Spleen (tissue), 11 donors: ENCODE measurements around the gene CD300LG. TPM values are rescaled to one million over a fixed set of nuclear protein-coding genes. Genes with fewer than 3 reads are reported as not detected.

Experiments used
- DNase-seq: peaks from one replicate; pipeline ENCODE4 v3.0.0-alpha.2; 2020
- H3K27ac ChIP-seq, 8 donors: fragments of 200-600 bp; sonication (generic) in 7 of 8; 1 replicate in 4 of 8; 2 replicates in 4 of 8; pipeline versions ENCODE4 v1.5.0 to v1.8.0; 2016 to 2021; ENCODE audit warnings: inconsistent platforms in 4 of 8, mild to moderate bottlenecking in 4 of 8, moderate library complexity in 1 of 8
- H3K27me3 ChIP-seq, 7 donors: fragments of 200-600 bp; sonication (generic) in 6 of 7; replicated peaks in 1 of 7; 1 replicate in 4 of 7; 2 replicates in 3 of 7; pipeline versions ENCODE4 v1.5.0 to v1.8.0; 2016 to 2021; ENCODE audit warnings: inconsistent platforms in 3 of 7, mild to moderate bottlenecking in 1 of 7
- H3K36me3 ChIP-seq, 6 donors: fragments of 200-600 bp; sonication (generic) in 5 of 6; 1 replicate in 4 of 6; 2 replicates in 2 of 6; pipeline versions ENCODE4 v1.5.0 to v1.8.0; 2016 to 2021; ENCODE audit warnings: inconsistent platforms in 2 of 6
- H3K4me1 ChIP-seq, 6 donors: fragments of 200-600 bp; sonication (generic) in 5 of 6; 1 replicate in 3 of 6; 2 replicates in 3 of 6; pipeline versions ENCODE4 v1.5.0 to v1.8.0; 2016 to 2021; ENCODE audit warnings: inconsistent platforms in 3 of 6
- H3K4me3 ChIP-seq, 8 donors: fragments of 200-600 bp; sonication (generic) in 7 of 8; 1 replicate in 4 of 8; 2 replicates in 4 of 8; pipeline versions ENCODE4 v1.5.0 to v1.8.0; 2016 to 2021; ENCODE audit warnings: inconsistent platforms in 4 of 8, mild to moderate bottlenecking in 4 of 8, moderate library complexity in 2 of 8
- H3K9me3 ChIP-seq, 8 donors: fragments of 200-600 bp; sonication (generic) in 7 of 8; 1 replicate in 4 of 8; 2 replicates in 4 of 8; pipeline versions ENCODE4 v1.5.0 to v1.8.0; 2016 to 2021; ENCODE audit warnings: inconsistent platforms in 4 of 8
- POLR2A ChIP-seq, 3 donors: fragments of 450-650 bp; IDR thresholded peaks; one replicate each; pipeline ENCODE4 v1.5.1; 2017; ENCODE audit warnings: antibody characterized with exemption in 3 of 3, mild to moderate bottlenecking in 1 of 3
- POLR2AphosphoS5 ChIP-seq, 3 donors: sonication (generic); formaldehyde crosslinking; IDR thresholded peaks; one replicate each; pipeline ENCODE4 v1.5.1; 2017; ENCODE audit warnings: antibody characterized with exemption in 3 of 3
- WGBS, 5 donors: extraction: QIAGEN DNeasy Blood & Tissue Kit in 3 of 5; methylation state at CpG; one replicate each; pipeline versions ENCODE4 v1.1.5 to v1.1.7; 2013 to 2018; 5-methylcytosine and 5-hydroxymethylcytosine counted together
- intact Hi-C: fragments of 100-400 bp; cut with DNase I; formaldehyde crosslinking; loops from one replicate; pipeline ENCODE4 v1.15.0; 2023; ENCODE audit warnings: low total_unique reads
- polyA plus RNA-seq, 3 donors: library from polyadenylated mRNA; stranded (reverse); fragments of 200-250 nt; gene quantifications; one replicate each; pipeline ENCODE4 v1.2.1, GENCODE V29; 2013
- total RNA-seq, 7 donors: library from RNA; depleted of rRNA in 3 of 7; stranded (reverse); fragments of >200 nt in 3 of 7; fragmentation: NEBNext Ultra II Directional in 4 of 7; extraction: Animal tissue kit (Norgen Biotek cat#: 25700) in 4 of 7; gene quantifications; one replicate each; pipeline versions ENCODE4 v1.1.0 to v1.2.1, GENCODE V29; 2016 to 2021
- TF ChIP-seq, protein P1 (sequence below), 11 experiments: fragments of 200-600 bp in 7 of 11; fragments of 450-650 bp in 4 of 11; sonication (generic) in 4 of 11; IDR thresholded peaks in 8 of 11; conservative IDR thresholded peaks in 3 of 11; 1 replicate in 7 of 11; 2 replicates in 4 of 11; pipeline versions ENCODE4 v1.4.0 to v1.8.0; 2016 to 2021; ENCODE audit warnings: antibody characterized with exemption in 11 of 11, inconsistent platforms in 4 of 11, mild to moderate bottlenecking in 1 of 11
- donor health status: healthy with polysubstance abuse.
- donor health status: DM: no; HTN: no; CAD: no; lungs with moderate emphysema.
- donor health status: DM: no; HTN: no; CAD: no.
- donor health status: Bipolar disorder and iron deficiency.
- donor health status: healthy.
- donor health status: DM: no; HTN: no; CAD: no.
- donor health status: DM: yes; HTN: yes; CAD: no.

Gene CD300LG
- total and polyA plus RNA-seq, 10 donors, result 0.33 to 5.3 (median 2.2) TPM

DNA sequence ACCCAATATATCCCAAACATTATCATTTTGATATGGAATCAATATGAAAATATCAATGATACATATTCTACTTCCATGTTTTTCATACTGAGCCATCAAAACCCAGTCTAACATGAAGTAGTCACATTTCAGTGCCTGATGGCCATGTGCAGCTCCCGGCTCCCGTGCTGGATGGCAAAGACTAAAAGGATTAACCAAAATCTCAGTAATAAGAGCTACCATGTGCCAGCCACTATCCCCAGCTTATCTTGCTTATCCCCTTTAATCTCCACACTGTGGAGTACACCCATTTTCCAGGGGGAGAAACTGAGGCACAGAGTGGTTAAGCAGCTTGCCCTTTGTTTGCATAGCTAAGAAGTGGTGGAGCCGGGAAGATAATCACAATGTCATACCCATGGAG, 9.2 kb downstream of the CD300LG start:
- peaks cover 0 to 3% (median 0%) of the 10 kb centered on the region in 8 donors for H3K9me3 ChIP-seq
- no peak overlapping the region for H3K4me3 ChIP-seq
- no peak overlapping the region for H3K27ac ChIP-seq
- no peaks in the 10 kb centered on the region for H3K36me3 ChIP-seq
- no peak for DNase-seq
- peaks cover 0 to 49% (median 0%) of the 10 kb centered on the region in 7 donors for H3K27me3 ChIP-seq
- TF ChIP-seq POLR2AphosphoS5 (IDR thresholded peaks at IDR 0.05), result no peak
- TF ChIP-seq, protein P1, sequence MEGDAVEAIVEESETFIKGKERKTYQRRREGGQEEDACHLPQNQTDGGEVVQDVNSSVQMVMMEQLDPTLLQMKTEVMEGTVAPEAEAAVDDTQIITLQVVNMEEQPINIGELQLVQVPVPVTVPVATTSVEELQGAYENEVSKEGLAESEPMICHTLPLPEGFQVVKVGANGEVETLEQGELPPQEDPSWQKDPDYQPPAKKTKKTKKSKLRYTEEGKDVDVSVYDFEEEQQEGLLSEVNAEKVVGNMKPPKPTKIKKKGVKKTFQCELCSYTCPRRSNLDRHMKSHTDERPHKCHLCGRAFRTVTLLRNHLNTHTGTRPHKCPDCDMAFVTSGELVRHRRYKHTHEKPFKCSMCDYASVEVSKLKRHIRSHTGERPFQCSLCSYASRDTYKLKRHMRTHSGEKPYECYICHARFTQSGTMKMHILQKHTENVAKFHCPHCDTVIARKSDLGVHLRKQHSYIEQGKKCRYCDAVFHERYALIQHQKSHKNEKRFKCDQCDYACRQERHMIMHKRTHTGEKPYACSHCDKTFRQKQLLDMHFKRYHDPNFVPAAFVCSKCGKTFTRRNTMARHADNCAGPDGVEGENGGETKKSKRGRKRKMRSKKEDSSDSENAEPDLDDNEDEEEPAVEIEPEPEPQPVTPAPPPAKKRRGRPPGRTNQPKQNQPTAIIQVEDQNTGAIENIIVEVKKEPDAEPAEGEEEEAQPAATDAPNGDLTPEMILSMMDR (IDR thresholded peaks at IDR 0.05 in 8 of 11, conservative IDR thresholded peaks at IDR 0.05 in 3 of 11), result no peak
- no peak for TF ChIP-seq POLR2A (IDR thresholded peaks at IDR 0.05)
- intact Hi-C loops, result no loop called here
- WGBS, 5 donors, result 86 to 97% (median 93%) methylated on average over 3 of the region's 3 CpGs
- H3K4me1 ChIP-seq, result peaks cover 3 to 59% (median 16%) of the 10 kb centered on the region in 6 donors

DNA sequence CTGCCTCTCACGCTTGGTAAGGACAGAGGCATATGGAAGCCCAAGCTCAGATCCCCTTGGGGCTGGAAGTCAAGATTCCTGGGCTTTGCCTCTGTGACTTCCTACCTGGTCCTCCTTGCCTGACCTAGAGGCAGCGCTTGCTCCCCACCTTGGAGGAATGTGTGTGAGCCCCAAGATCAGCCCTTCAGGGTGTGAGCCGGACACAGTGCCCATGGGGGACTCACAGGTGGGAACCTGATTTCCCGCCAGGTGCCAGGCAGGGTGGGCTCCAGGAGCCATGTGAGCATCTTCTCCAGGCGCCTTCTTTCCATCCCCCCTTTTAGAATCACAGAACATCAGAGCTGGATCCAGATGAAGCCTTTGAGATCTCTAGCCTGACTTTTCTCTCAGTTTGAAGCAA, 10.2 kb downstream of the CD300LG start:
- H3K36me3 ChIP-seq, result no peaks in the 10 kb centered on the region
- H3K9me3 ChIP-seq, result peaks cover 0 to 3% (median 0%) of the 10 kb centered on the region in 8 donors
- H3K4me3 ChIP-seq, result no peak overlapping the region
- H3K27ac ChIP-seq, result peak overlapping the region in 1 of 8 donors; percentile 11
- H3K27me3 ChIP-seq, result peaks cover 0 to 47% (median 0%) of the 10 kb centered on the region in 7 donors
- H3K4me1 ChIP-seq, result peaks cover 3 to 69% (median 21%) of the 10 kb centered on the region in 6 donors
- no peak for DNase-seq
- intact Hi-C loops, result no loop called here
- TF ChIP-seq POLR2A (IDR thresholded peaks at IDR 0.05), result no peak
- TF ChIP-seq, protein P1 (IDR thresholded peaks at IDR 0.05 in 8 of 11, conservative IDR thresholded peaks at IDR 0.05 in 3 of 11), result no peak
- no peak for TF ChIP-seq POLR2AphosphoS5 (IDR thresholded peaks at IDR 0.05)
- 91 to 97% (median 97%) methylated on average over 4 to 5 of the region's 5 CpGs for WGBS, 5 donors

DNA sequence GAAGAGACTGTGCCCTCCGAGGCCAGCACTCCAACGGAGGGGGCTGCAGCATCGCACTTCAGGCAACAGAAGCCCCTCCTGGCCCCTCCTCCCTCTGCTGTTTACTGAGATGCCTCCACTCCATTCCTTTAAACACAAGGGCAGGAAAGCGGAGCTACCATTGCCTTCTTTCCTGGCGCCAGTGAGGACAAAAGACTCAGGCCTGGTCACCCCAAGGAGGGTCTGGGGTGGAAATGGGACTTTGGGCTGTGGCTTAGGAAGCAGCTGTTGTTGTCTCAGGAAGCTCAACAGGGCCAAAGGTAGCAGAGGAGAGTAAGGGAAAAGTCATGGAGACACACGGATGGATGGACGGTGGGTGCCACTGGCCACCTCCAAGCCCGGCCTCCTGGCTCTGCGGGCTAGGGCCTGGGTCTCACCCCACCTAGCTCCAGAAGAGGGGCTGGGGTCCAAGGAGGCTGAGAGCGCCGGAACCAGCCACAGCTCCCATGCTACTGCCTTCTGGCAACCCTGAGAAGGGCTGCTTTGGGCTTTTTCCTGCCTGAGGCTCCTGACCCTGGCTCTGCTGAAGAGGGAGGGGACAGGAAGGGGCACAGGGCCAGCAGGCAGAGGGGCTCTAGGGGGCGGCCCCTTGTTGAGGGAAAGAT, 11.1 kb downstream of the CD300LG start:
- H3K27me3 ChIP-seq, result peaks cover 0 to 39% (median 0%) of the 10 kb centered on the region in 7 donors
- H3K36me3 ChIP-seq, result no peaks in the 10 kb centered on the region
- H3K4me1 ChIP-seq, result peaks cover 3 to 63% (median 21%) of the 10 kb centered on the region in 6 donors
- no peak overlapping the region for H3K4me3 ChIP-seq
- TF ChIP-seq, protein P1 (IDR thresholded peaks at IDR 0.05 in 8 of 11, conservative IDR thresholded peaks at IDR 0.05 in 3 of 11), result no peak
- no peak for TF ChIP-seq POLR2A (IDR thresholded peaks at IDR 0.05)
- TF ChIP-seq POLR2AphosphoS5 (IDR thresholded peaks at IDR 0.05), result peak in 1 of 3 donors; percentile 31
- intact Hi-C loops, result no loop called here
- no peak for DNase-seq
- peaks cover 0 to 3% (median 0%) of the 10 kb centered on the region in 8 donors for H3K9me3 ChIP-seq
- 45 to 63% (median 59%) methylated on average over 10 to 12 of the region's 12 CpGs for WGBS, 5 donors
- peak overlapping the region in 2 of 8 donors; percentile 11 to 32 for H3K27ac ChIP-seq

DNA sequence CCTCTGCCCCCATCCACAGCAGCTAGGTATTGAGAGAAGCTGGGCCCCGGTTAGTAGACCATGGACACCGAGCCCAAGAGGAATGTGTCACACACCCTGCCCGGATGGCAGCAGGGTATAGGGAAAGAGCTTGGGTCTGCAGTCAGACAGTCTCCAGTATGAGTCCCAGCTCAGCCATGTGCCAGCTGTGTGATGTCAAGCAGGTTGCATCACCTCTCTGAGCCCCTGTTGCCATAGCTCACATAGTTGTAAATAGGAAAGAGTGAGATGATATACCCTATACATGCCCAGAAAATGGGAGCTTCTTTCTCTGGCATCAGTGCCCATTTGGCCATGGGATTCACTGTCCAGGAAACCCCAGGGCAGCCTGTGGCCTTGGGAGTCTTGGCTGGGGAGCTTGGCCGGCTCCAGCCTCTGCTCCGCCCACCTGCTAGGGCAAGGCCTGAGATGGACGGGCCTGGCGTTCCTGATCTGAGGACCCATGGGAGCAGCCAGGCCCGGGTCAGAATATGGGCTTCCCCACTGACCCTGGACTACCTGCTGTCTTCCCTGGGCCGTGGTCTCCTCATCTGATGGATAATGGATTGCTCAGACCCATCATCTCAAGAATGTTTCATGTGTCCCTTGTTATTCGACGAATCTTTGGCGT, 13.2 kb downstream of the CD300LG start:
- Histone ChIP-seq H3K36me3 (no peaks in the 10 kb centered on the region), H3K4me3 (no peak overlapping the region), H3K27ac (no peak overlapping the region), H3K27me3 (peaks cover 0 to 36% (median 0%) of the 10 kb centered on the region in 7 donors), H3K9me3 (peaks cover 0 to 3% (median 0%) of the 10 kb centered on the region in 8 donors), H3K4me1 (peaks cover 3 to 50% (median 19%) of the 10 kb centered on the region in 6 donors)
- WGBS, 5 donors, result 71 to 81% (median 77%) methylated on average over 10 to 12 of the region's 12 CpGs
- DNase-seq, result peak; percentile 78
- TF ChIP-seq POLR2AphosphoS5 (IDR thresholded peaks at IDR 0.05) (peak in 2 of 3 donors; percentile 40 to 55), POLR2A (IDR thresholded peaks at IDR 0.05) (no peak)
- TF ChIP-seq, protein P1 (IDR thresholded peaks at IDR 0.05 in 8 of 11, conservative IDR thresholded peaks at IDR 0.05 in 3 of 11), result no peak
- intact Hi-C loops, result no loop called here
